Thymus (tissue), 11 donors: ENCODE data around the gene GRM4. TPM values are rescaled to one million over a fixed set of nuclear protein-coding genes. Genes with fewer than 3 reads are reported as not detected.
A peak's percentile ranks its signal among the peaks of the same experiment; 100 is the strongest.

ENCODE experiments used
- DNase-seq, 9 donors: peaks; one replicate each; pipeline ENCODE4 v3.0.0-alpha.2; 2013; ENCODE audit warnings: low spot score in 9 of 9, low read depth in 6 of 9, missing footprints in 1 of 9
- H3K27ac ChIP-seq, 2 donors: one replicate each; pipeline ENCODE4 v1.5.1; 2013; ENCODE audit warnings: control low read depth in 1 of 2, low read depth in 1 of 2, low read length in 1 of 2, mild to moderate bottlenecking in 1 of 2, moderate library complexity in 1 of 2
- H3K27me3 ChIP-seq, 2 donors: one replicate each; pipeline ENCODE4 v1.5.1; 2013; ENCODE audit warnings: low read length in 1 of 2; ENCODE audit not compliant: control insufficient read depth in 2 of 2, insufficient read depth in 1 of 2
- H3K36me3 ChIP-seq, 2 donors: one replicate each; pipeline ENCODE4 v1.5.1; 2013; ENCODE audit warnings: low read length in 1 of 2, mild to moderate bottlenecking in 1 of 2, moderate library complexity in 1 of 2; ENCODE audit not compliant: control insufficient read depth in 2 of 2, insufficient read depth in 2 of 2
- H3K4me1 ChIP-seq, 2 donors: one replicate each; pipeline ENCODE4 v1.5.1; 2013; ENCODE audit warnings: low read length in 2 of 2; ENCODE audit not compliant: control insufficient read depth in 2 of 2, insufficient read depth in 2 of 2
- H3K4me3 ChIP-seq, 2 donors: one replicate each; pipeline ENCODE4 v1.5.1; 2013; ENCODE audit warnings: low read length in 2 of 2, control low read depth in 1 of 2, mild to moderate bottlenecking in 1 of 2
- H3K9me3 ChIP-seq, 2 donors: one replicate each; pipeline ENCODE4 v1.5.1; 2013; ENCODE audit warnings: low read length in 1 of 2, mild to moderate bottlenecking in 1 of 2; ENCODE audit not compliant: control insufficient read depth in 2 of 2, insufficient read depth in 1 of 2
- WGBS: extraction: QIAGEN DNeasy Blood & Tissue Kit; methylation state at CpG from one replicate; pipeline ENCODE4 v1.1.7; 2013; 5-methylcytosine and 5-hydroxymethylcytosine counted together
- polyA plus RNA-seq: library from polyadenylated mRNA; stranded (reverse); fragments of 200-250 nt; gene quantifications from one replicate; pipeline ENCODE4 v1.2.3, GENCODE V29; 2013
- total RNA-seq: library from RNA; stranded (reverse); fragments of 120-200 nt; gene quantifications from one replicate; pipeline ENCODE4 v1.2.4, GENCODE V29; 2013
- donor health status: healthy.

GRM4 gene
- total and polyA plus RNA-seq, 2 donors: 0.14 to 0.27 TPM

DNA sequence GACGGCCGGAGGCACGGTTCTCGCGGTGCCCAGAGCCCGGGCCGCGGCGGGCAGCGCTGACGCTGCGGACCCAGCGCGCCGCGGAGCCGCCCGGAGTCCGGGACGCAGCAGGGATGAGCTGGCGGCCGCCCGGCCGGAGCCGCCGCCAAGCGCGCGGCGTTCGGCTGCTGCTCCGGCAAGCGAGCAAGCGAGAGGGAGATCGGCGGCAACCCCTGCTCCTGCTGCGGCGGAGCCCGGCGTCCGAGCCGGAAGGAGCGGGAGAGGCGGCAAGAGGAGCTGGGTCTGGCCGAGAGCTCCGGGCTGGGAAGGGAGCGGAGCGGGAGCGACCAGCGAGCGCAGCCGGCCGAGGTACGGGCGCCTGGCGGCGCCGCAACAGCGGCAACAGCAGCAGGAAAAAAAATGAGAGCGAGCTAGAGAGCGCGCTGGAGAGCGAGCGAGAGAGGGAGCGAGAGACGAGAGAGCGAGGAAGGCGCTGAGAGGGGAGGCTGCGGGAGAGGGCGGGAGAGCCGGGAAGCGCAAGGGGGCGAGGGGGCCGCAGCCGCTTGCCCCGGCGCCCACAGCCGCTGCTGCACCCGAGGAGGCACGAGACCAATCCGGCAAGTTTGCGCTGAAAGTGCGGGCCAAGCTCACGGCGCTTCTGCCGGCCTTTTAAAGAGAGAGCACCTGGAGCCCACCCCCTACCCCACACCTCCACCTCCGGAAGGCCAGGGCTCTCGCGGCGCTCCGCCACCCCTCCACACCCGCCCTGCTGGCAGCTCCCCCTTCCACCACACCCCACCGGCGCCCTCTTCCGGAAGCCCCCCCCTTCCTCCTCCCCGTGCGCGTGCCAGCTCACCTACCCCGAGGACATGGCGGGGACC, 496 bp downstream of the GRM4 start:
- Histone ChIP-seq H3K4me3 (peak overlapping the region in 1 of 2 donors; percentile 41), H3K4me1 (peaks cover 14 to 18% of the 10 kb centered on the region in 2 donors), H3K27ac (no peak overlapping the region), H3K36me3 (no peaks in the 10 kb centered on the region), H3K9me3 (peaks cover 0 to 10% of the 10 kb centered on the region in 2 donors), H3K27me3 (peaks cover 61 to 97% of the 10 kb centered on the region in 2 donors)
- DNase-seq: peak in 4 of 9 donors; percentile 7 to 53 (median 28)
- under 1% methylated on average over 100 of the region's 100 CpGs for WGBS

DNA sequence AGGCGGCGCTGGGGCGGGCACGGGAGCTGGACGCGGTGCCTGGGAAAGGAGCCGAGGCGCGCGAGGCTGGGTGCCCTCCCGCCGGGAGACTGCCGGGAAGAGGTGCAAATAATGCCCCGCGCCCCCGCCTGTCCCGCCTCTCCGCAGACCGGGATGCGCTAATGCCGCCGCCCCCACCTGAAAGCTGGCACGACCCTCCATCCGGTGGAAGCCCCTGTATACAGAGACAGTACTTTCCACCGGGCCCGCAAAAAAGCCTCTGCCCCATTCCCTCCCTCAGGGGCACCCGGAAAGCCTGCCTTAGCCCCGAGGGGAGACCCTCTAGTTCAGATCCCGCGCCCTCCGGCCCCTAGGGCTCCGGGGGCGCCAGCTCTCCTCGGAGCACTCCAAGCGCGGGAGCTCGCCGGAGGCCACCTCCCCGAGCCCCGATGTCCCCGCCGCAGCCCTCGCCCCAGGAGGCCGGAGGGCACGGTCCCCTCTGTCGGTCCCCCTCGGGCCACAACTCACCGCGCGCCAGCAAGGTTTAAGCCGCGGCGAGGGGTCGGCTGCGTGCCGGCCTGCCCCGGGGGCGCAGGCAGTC, 1.2 kb downstream of the GRM4 start:
- peaks cover 0 to 10% of the 10 kb centered on the region in 2 donors for H3K9me3 ChIP-seq
- H3K4me3 ChIP-seq: peak overlapping the region in 1 of 2 donors; percentile 41
- H3K27ac ChIP-seq: no peak overlapping the region
- 4% methylated on average over 58 of the region's 58 CpGs for WGBS
- H3K27me3 ChIP-seq: peaks cover 64 to 97% of the 10 kb centered on the region in 2 donors
- no peaks in the 10 kb centered on the region for H3K36me3 ChIP-seq
- no peak for DNase-seq
- H3K4me1 ChIP-seq: peaks cover 14 to 18% of the 10 kb centered on the region in 2 donors

DNA sequence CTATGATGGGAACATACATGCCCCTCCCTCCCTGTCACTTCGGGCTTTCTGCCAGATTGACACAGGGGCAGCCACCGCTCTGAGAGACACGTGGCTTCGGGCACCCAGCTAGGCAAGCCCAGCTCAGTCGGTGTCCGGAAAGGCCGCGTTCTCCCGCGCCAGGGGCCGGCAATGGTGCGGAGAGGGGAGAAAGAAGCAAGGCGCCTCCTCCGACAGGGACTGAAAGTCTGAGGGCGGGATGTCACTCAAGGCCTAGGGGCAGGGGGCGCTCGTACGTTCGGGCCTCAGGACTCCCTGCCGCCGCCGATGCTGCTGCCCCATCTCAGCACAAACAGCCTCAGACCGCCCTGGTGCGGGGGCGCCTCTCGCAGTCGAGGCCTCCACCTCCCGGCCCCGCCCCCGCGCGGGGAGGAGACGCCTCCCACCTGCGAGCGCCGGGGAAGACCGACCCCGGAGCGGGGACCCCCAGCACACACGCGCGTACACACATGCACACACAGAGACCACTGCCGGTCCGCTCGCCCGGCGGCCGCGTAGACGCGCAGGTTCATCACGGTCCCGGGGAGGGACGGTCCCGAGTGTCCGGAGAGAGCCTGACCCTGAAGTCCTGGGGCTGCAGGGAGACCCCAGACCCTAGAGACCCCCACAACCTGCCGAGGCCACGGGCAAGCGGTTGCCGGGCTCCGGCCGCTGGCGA, 1.9 kb downstream of the GRM4 start:
- Histone ChIP-seq H3K36me3 (no peaks in the 10 kb centered on the region), H3K27me3 (peaks cover 59 to 97% of the 10 kb centered on the region in 2 donors), H3K4me1 (peaks cover 14 to 18% of the 10 kb centered on the region in 2 donors), H3K9me3 (peaks cover 0 to 10% of the 10 kb centered on the region in 2 donors), H3K27ac (no peak overlapping the region), H3K4me3 (peak overlapping the region in 1 of 2 donors; percentile 41)
- peak in 5 of 9 donors; percentile 17 to 60 (median 35) for DNase-seq
- 2% methylated on average over 63 of the region's 63 CpGs for WGBS

DNA sequence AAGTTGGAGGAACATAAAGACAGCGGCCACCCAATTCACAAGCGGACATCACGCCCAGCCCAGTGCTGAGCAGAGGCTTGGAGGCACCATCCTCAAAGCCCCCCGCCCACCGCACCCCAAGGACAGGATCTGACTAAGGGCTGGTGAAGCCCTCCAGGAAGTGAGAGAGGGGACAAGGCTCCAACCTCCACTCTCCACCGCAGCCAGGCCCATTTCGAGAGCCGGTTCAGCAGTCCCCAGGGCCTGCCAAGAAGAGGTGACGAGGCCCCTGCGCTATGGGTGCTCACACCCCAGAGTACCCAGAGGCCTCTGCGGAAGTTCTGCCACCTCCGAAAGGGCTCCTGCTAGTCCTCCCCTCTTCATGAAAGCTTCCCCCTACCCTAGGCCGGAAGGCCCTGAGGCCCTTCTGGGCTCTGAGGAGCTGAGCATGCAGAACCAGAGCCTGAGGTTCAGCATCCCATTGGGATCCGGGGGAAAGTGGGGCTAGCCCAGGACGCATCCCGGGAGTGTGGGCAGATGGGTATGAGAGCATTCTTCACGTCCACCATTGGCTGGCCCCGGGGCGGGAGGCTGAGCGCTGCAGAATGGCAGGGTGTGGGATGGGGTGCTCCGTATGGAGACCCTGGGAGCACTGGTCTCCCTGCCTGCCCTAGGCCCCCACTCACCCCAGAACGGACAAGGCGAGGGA, 2.5 kb downstream of the GRM4 start:
- DNase-seq: no peak
- Histone ChIP-seq H3K36me3 (no peaks in the 10 kb centered on the region), H3K27ac (no peak overlapping the region), H3K4me3 (peak overlapping the region in 1 of 2 donors; percentile 41), H3K27me3 (peaks cover 58 to 97% of the 10 kb centered on the region in 2 donors), H3K9me3 (peaks cover 0 to 10% of the 10 kb centered on the region in 2 donors), H3K4me1 (peaks cover 14 to 18% of the 10 kb centered on the region in 2 donors)
- 46% methylated on average over 23 of the region's 23 CpGs for WGBS

DNA sequence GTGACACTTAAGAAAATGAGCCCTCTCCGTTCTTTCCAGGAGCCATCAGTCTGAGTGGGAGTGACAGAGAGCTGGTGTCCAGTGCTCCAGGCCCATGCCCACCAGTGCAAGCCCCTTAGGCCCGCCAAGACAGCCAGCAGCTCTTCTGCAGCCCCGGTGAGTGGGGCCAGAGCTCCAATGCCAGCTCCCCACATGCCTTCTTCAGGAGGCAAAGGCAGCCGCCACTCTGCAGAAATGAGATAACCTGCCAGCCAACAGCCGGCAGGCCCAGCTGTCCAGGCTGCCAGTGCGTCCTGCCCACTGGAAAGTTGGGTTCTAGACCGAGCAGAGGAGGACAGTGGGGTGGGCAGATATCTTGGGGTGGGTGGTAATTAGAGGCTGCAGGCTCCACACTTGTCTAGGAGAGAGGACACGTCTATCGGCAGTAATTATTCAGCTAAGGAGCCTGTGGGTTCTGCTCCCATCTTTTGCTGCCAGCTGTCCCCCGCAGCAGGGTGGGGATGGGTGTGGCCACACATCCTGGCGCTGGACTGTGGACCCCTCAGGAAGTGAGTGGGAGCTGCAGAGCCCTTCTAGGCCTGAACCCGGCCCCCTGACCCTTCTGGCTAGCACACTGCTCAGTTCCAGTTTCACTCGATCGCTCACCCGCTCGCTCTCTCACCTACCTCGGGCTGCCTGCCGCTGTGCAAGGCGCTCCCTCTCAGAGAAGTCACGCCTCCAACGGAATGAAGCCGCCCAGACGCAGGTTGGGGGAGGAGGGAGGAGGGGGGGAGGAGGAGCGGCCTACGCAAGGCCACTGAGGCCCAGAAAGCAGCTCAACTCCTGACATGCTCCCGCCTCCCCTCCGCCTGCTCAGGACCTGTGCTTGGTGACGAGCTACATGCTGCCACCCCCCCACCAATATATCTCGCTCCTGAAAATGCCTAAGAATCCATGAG, 3.6 kb downstream of the GRM4 start:
- peaks cover 14 to 18% of the 10 kb centered on the region in 2 donors for H3K4me1 ChIP-seq
- no peaks in the 10 kb centered on the region for H3K36me3 ChIP-seq
- H3K9me3 ChIP-seq: peaks cover 0 to 10% of the 10 kb centered on the region in 2 donors
- H3K27me3 ChIP-seq: peaks cover 58 to 94% of the 10 kb centered on the region in 2 donors
- no peak for DNase-seq
- no peak overlapping the region for H3K4me3 ChIP-seq
- WGBS: 42% methylated on average over 29 of the region's 29 CpGs
- no peak overlapping the region for H3K27ac ChIP-seq

DNA sequence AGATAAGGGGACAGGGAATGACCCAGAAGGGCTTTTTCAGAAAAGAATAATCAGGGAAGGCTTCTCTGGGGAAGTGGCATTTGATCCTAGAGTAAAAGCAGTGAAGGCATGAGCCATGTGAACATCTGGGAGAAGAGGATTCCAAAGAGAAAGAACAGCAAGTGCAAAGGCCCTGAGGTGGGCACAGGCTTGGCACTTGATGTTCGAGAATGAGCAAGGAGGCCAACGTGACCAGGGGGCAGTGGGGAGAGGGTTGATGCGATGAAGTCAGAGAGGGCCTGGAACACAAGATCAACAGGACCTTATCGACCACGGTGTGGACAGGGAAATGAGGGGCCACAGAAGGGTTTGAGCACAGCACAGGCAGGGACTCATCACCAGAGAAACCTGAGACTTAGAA, 5.8 kb downstream of the GRM4 start:
- Histone ChIP-seq H3K4me3 (no peak overlapping the region), H3K36me3 (no peaks in the 10 kb centered on the region), H3K27me3 (peaks cover 41 to 92% of the 10 kb centered on the region in 2 donors), H3K4me1 (peaks cover 10 to 12% of the 10 kb centered on the region in 2 donors), H3K9me3 (peaks cover 0 to 5% of the 10 kb centered on the region in 2 donors), H3K27ac (no peak overlapping the region)
- 84% methylated on average over 5 of the region's 5 CpGs for WGBS
- DNase-seq: no peak

DNA sequence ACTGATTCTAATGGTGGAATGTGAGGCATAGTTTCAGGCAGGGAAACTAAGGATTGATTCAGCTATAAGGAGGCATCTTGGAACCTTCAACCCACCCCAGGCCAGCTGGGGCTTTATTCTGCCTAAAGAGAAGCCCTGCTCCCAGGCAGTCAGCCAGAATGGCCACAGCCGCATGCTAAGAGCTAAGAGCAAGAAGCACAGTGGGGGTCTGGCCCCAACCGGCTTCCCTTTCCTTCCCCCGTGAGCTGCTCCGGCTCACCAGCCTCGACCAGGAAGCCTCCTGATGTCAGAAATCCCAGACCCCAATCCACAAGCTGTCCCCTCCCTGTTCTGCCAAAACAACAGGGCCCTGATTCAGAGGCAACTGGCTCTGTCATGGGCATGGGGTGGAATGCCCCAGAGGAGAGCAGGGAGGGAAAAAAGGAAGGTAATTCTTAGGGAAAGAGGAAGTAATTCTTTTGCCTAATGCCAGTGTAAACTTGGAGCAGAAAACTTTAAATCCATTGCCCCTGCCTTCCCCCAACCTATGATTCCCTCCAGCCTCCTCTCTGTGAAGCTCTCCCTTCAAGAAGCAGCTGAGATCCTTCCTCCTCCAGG, 6.9 kb downstream of the GRM4 start:
- Histone ChIP-seq H3K9me3 (peaks cover 0 to 5% of the 10 kb centered on the region in 2 donors), H3K4me1 (peaks cover 6 to 9% of the 10 kb centered on the region in 2 donors), H3K36me3 (no peaks in the 10 kb centered on the region), H3K27me3 (peaks cover 30 to 89% of the 10 kb centered on the region in 2 donors), H3K4me3 (no peak overlapping the region), H3K27ac (no peak overlapping the region)
- DNase-seq: no peak
- WGBS: 10% methylated on average over 5 of the region's 5 CpGs
